KOPT-K1 (cell line): ENCODE data around the gene GABRG3.

Source experiments
- H3K27ac ChIP-seq: fragments of 200-600 bp; sonication (generic); 2 replicates; pipeline ENCODE4 v1.5.1; 2016; ENCODE audit warnings: antibody characterized with exemption, mild to moderate bottlenecking, low read depth, low read length; ENCODE audit not compliant: poor library complexity, severe bottlenecking
- H3K36me3 ChIP-seq: fragments of 200-600 bp; sonication (generic); 2 replicates; pipeline ENCODE4 v1.5.1; 2017; ENCODE audit warnings: antibody characterized with exemption, mild to moderate bottlenecking, low read length, moderate library complexity; ENCODE audit not compliant: insufficient read depth
- H3K9me3 ChIP-seq: fragments of 200-600 bp; sonication (generic); 2 replicates; pipeline ENCODE4 v1.5.1; 2017; ENCODE audit warnings: antibody characterized with exemption, low read length, mild to moderate bottlenecking; ENCODE audit not compliant: insufficient read depth, poor library complexity, severe bottlenecking

GABRG3 gene

GRCh38 chr15:27089676-27090075, 118.7 kb downstream of the GABRG3 start:
- peaks cover 10% of the 10 kb centered on the region for H3K9me3 ChIP-seq
- no peaks in the 10 kb centered on the region for H3K36me3 ChIP-seq
- no peak overlapping the region for H3K27ac ChIP-seq

- H3K9me3 ChIP-seq = peaks cover 10% of the 10 kb centered on the region
- H3K27ac ChIP-seq = no peak overlapping the region
- H3K36me3 ChIP-seq = no peaks in the 10 kb centered on the region
Observed at GRCh38 chr15:27091270-27091940, 120.4 kb downstream of the GABRG3 start.

GRCh38 chr15:27092390-27092789, 121.4 kb downstream of the GABRG3 start:
- H3K36me3 ChIP-seq = no peaks in the 10 kb centered on the region
- H3K27ac ChIP-seq = no peak overlapping the region
- peaks cover 10% of the 10 kb centered on the region for H3K9me3 ChIP-seq

- H3K27ac ChIP-seq = no peak overlapping the region
- H3K36me3 ChIP-seq = no peaks in the 10 kb centered on the region
- peaks cover 4% of the 10 kb centered on the region for H3K9me3 ChIP-seq
Observed at GRCh38 chr15:27094235-27094634, 123.3 kb downstream of the GABRG3 start.

GRCh38 chr15:27095886-27096624, 125.1 kb downstream of the GABRG3 start:
- H3K9me3 ChIP-seq = peaks cover 4% of the 10 kb centered on the region

GRCh38 chr15:27097506-27097905, 126.5 kb downstream of the GABRG3 start:
- Histone ChIP-seq H3K27ac (no peak overlapping the region), H3K9me3 (no peaks in the 10 kb centered on the region), H3K36me3 (no peaks in the 10 kb centered on the region)

More at GRCh38 chr15:27095886-27096624, 125.1 kb downstream of the GABRG3 start:
- no peak overlapping the region for H3K27ac ChIP-seq
- H3K36me3 ChIP-seq = no peaks in the 10 kb centered on the region

- Histone ChIP-seq H3K27ac (no peak overlapping the region), H3K9me3 (no peaks in the 10 kb centered on the region), H3K36me3 (no peaks in the 10 kb centered on the region)
Observed at GRCh38 chr15:27101982-27102381, 131.0 kb downstream of the GABRG3 start.

GRCh38 chr15:27111323-27111722, 140.3 kb downstream of the GABRG3 start:
- Histone ChIP-seq H3K9me3 (no peaks in the 10 kb centered on the region), H3K27ac (no peak overlapping the region), H3K36me3 (no peaks in the 10 kb centered on the region)

GRCh38 chr15:27114473-27114872, 143.5 kb downstream of the GABRG3 start:
- Histone ChIP-seq H3K36me3 (no peaks in the 10 kb centered on the region), H3K9me3 (no peaks in the 10 kb centered on the region), H3K27ac (no peak overlapping the region)

GRCh38 chr15:27119695-27120266, 148.8 kb downstream of the GABRG3 start:
- H3K9me3 ChIP-seq = no peaks in the 10 kb centered on the region
- H3K27ac ChIP-seq = no peak overlapping the region
- H3K36me3 ChIP-seq = no peaks in the 10 kb centered on the region

- Histone ChIP-seq H3K36me3 (no peaks in the 10 kb centered on the region), H3K9me3 (no peaks in the 10 kb centered on the region), H3K27ac (no peak overlapping the region)
Observed at GRCh38 chr15:27121672-27122071, 150.7 kb downstream of the GABRG3 start.

GRCh38 chr15:27123291-27123690, 152.3 kb downstream of the GABRG3 start:
- Histone ChIP-seq H3K27ac (no peak overlapping the region), H3K36me3 (no peaks in the 10 kb centered on the region), H3K9me3 (no peaks in the 10 kb centered on the region)

- Histone ChIP-seq H3K36me3 (no peaks in the 10 kb centered on the region), H3K9me3 (no peaks in the 10 kb centered on the region), H3K27ac (no peak overlapping the region)
Observed at GRCh38 chr15:27123808-27124207, 152.8 kb downstream of the GABRG3 start.

- H3K27ac ChIP-seq = no peak overlapping the region
- H3K36me3 ChIP-seq = no peaks in the 10 kb centered on the region
- no peaks in the 10 kb centered on the region for H3K9me3 ChIP-seq
Observed at GRCh38 chr15:27124287-27124871, 153.4 kb downstream of the GABRG3 start.

GRCh38 chr15:27125185-27125584, 154.2 kb downstream of the GABRG3 start:
- Histone ChIP-seq H3K9me3 (no peaks in the 10 kb centered on the region), H3K36me3 (no peaks in the 10 kb centered on the region), H3K27ac (no peak overlapping the region)
